Measurements from ENCODE around the gene GPATCH2L.

The GPATCH2L gene

DNA sequence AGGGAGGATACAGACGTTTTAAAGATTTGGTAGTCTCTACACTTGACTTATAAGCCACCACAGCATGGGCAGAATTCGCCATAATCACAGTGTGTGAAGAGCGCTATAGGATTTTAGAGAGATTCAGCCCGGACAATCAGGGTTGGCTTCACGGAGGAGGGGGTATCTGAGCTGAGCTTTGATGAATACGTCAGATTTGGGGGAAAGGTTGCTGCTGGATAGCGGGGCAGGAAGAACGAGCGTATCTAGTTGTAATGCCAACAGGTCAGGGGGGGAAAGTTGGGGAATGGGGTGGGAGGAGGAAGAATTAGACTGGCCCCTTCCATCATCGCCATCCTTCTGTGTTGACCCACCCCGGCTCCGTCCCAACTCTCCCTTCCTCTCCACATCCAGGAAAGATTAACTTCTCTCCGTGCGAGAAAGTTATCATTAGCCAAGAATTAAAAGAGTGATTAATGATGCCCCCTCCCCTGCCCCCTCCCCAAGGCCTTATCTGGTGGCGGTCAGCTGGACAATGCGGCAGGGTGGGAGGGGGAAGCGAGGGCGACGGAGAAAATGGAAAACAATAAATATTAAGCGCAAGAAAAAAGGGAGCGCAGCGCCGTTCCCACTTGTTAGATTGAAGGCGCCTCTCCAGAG, 13.5 kb upstream of the GPATCH2L start:
- DNase-seq, result no peak

DNA sequence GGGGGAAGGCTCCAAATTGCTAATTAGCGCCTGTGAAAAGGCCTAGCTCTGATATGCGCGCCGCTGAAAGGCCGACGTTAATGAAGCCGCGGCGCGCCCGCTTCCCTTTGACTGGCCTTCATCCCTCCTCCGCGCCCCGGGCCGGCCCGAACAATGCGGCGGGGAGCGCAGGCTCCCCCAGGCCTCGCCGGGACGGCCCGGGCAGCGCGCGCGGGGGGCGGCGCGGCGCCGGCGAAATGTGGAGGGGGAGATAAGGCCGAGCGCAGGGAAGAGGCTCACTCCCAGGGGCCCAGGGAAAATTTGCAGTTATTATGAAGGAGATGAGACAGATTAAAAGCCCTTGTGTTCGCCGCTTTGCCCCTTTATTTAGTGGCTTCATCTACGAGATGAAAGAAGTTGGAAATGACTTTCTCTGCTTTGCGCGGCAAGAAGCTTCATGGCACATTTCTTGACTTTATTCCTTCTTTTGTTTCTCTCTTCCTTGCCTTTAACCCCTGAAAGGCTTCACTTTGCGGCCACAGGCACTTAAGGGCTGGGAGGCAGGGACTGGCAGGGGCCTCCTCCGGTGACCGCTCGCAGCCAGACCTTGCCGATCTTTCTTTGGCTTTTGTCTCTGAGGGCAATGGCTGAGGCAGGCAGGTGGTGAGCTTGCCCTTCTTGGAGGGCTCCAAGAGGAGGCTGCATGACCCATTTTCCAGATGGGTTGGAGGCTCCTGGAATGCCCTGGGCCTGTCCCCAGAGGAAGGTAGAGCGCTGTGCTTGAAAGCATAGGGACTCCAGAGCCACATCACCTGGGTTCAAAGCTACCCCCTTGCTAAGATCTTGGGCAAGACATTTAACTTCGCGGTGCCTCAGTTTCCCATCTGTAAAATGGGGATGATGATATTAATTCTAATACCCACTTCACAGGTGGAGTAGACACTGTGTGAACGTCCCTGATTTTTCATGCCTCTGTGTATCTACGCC, 12.7 kb upstream of the GPATCH2L start:
- DNase-seq, result no peak

DNA sequence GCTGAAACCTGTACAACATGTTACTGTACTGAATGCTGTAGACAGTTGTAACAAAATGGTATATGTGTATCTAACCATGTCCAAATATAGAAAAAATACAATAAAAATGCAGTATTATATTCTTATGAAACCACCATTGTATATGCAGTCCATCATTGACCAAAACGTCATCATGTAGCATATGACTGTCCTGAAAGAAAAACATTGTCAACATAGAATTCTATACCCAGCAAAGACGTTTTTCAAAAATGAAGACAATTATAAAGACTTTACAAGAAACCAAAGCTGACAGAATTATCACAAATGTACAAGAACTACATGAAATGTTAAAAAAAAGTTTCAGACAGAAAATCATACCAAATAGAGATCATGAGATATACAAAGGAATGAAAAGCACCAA, 8.1 kb upstream of the GPATCH2L start:
- no peak for DNase-seq

DNA sequence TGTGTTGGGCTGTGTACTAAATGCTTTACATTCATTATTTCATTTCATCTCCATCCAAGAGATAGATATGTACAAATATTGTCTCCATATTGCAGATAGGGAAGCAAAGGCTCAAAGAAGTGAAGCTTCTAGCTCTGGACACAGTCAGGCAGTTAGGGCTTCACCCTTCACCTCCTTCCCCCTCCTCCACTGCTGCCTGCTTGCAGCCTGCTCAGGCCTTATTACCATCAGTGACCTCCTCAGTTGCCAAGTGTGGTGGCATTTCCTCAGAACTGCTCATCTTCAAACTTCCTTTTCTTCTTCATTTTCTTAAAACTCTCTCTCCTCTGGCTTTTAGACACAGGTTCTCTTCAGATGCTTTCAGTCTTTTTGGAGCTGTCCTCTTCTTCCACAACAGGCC, 4.7 kb upstream of the GPATCH2L start:
- no peak for DNase-seq

DNA sequence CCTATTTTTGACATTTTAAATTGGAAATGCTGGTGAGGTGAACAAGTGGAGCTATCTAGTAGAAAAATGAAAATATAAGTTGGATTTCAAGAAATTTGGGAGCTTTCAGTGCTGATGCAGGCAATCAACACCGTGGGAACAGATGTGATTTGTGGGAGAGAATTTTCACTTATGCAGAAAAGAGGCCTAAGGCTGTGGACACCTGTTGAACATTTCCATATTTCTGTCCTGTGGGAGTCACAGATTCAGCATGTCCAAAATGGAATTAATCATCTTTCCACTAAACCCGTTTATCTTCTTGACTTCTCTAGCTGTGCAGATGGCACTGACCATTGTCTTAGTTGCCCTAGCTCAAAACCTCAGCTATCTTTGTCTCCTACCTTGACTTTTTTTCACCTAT, 2.5 kb upstream of the GPATCH2L start:
- no peak for DNase-seq

GRCh38 chr14:76152333-76152681, 585 bp downstream of the GPATCH2L start:
- DNase-seq, result peak; percentile 73 to 81

GRCh38 chr14:76153919-76154318, 2.2 kb downstream of the GPATCH2L start:
- DNase-seq, result no peak

GRCh38 chr14:76154539-76155126, 2.9 kb downstream of the GPATCH2L start:
- no peak for DNase-seq

- no peak for DNase-seq
Observed at GRCh38 chr14:76163668-76164363, 12.1 kb downstream of the GPATCH2L start.

GRCh38 chr14:76168531-76168930, 16.8 kb downstream of the GPATCH2L start:
- DNase-seq, result no peak

GRCh38 chr14:76169776-76170175, 18.1 kb downstream of the GPATCH2L start:
- DNase-seq, result no peak

GRCh38 chr14:76174982-76175381, 23.3 kb downstream of the GPATCH2L start:
- DNase-seq, result no peak

GRCh38 chr14:76175942-76176341, 24.2 kb downstream of the GPATCH2L start:
- DNase-seq, result no peak

GRCh38 chr14:76181546-76181945, 29.8 kb downstream of the GPATCH2L start:
- no peak for DNase-seq

DNA sequence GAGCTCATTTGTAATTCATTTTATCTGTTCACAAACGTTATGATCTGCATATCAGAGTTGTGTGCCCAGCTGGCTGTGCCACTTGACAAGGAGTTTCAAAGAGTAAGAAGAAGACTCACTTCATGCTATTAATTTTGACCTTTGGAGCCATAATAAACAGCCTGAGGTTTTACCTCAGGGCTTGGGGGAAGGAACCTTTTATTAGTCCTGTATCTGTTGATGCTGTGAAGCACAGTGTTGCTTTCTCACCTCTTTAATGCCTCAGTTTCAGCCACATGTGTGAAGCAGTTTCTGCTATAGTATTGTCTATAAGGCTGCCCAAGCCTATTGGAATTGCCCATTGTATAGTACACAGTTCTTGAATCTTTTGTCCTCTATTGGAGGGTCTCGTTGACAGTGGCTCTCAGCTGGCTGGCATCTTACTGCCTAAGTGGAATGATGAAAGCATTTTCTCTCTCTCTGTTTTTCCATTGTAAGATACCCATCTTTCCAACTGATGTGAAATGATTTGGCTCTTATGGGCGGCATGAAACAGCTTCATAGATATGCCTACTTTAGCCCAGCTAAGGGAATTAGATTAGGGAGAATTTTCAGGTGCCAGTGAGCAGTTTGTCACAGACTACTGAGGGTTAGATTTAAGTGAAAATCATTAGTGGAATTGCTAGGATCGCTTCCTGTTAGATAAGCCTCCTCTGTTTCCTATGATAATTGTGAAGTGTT, 34.7 kb downstream of the GPATCH2L start:
- DNase-seq, result no peak

GRCh38 chr14:76191297-76191696, 39.6 kb downstream of the GPATCH2L start:
- DNase-seq, result no peak

DNA sequence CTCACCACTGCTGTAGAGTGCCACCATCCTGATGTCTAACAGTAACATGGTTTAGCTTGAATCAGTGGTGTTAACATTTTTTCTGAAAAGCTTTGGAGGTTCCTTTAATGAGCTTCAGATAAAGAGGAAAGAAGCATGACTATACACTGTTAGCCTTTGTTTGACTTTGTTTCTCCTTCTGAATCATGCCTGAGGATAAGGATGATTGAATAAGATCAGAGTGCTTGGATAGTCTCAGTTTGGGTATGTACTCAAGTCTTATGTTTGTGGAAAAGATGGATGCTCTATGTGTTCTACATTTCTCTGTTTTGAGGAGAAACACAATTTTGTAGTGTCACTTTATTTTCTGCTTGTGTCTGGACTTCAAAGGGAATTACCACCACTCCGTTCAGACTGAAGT, 42.0 kb downstream of the GPATCH2L start:
- no peak for DNase-seq

GRCh38 chr14:76194327-76194726, 42.6 kb downstream of the GPATCH2L start:
- DNase-seq, result no peak

DNA sequence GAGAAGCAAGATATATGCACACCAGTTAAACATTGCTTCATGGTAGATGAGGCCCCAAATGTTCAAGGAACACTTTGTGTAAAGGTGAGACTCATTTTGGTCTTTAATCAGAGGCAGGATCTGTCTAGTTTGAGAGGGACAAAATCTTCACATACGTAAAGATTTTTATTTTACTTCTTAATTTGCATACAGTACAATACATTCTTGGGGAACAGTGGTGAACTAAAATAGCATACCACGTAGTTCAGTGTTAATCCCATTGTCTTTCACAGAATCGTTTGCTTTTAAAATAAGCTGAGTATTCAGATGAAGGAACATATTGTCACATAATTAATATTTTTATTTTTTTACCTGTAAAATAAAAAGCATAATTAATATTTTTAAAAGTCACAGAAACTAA, 43.3 kb downstream of the GPATCH2L start:
- DNase-seq, result no peak

DNA sequence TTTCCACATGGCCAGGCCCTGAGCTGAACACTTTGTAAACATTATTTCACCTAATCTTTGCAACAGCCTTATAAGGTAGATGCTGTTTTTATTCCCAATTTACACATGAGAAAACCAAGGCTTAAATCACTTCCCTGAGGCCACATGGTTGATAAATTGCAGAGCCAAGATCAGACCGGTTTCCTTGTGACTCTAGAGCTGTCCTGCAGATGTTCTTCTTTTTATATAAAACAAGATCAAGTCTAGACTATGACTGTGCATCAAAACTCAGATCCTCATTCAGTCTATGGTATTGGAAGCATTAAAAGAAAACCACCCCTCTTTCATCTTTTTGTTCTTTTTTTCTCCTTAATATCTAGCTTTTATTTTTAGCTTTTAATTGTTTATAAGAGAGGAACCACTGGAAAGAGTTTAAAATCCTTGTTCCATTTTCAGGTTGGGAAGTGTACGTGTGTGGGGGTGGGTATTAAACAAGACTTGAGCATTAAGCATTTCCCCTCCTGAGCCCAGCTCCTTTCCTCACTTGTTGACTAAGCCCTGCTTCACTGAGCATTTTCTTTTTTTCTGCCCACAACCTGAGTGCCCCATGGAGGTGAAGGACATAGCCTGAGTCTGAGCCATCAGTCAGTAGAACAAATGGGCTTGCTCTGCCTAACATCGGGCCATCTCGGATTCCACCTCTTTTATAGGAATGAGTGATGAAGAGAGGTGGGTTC, 45.4 kb downstream of the GPATCH2L start:
- no peak for DNase-seq

DNA sequence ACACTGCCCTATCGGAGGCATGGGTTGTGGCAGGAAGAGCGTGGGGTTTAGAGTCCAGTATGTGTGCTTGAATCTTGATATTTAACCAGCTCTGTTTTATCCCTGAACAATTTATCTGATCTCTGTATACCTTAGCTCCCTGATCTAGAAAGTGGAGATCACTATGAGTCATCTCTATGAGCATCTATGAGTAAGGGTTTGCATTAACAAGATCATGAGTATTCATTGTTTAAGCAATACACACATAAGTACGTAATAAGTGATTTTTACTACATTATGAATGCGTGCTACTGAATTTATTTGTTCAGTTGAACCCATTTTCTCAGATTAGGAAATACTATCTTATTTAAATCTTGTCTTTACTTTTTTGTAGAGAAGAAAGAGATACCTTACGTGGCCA, 49.4 kb downstream of the GPATCH2L start:
- DNase-seq, result no peak
